NCI-H1417 treated with DMSO at 0.1 percent for 48 hours (cell line): ENCODE results near the gene TCEANC2.
A peak's percentile ranks its signal among the peaks of the same experiment; 100 is the strongest.
"Not testable (repeated sequence)": the region's sequence is repeated elsewhere in the genome, so short reads cannot be mapped to it uniquely, and the experiment has no call there.

Source experiments
- DNase-seq: peaks from one replicate; lab custom pipeline; 2025; lab: John Stamatoyannopoulos, UW

The TCEANC2 gene

GRCh38 chr1:54052934-54053744 is at the start of gene TCEANC2, which contains the start of gene TMEM59:
Gene TCEANC2 (plus strand): TSS chr1:54053608. CDS start chr1:54054423, 815 bp downstream.
Gene TMEM59 (minus strand): TSS chr1:54053204. CDS start chr1:54053188, 16 bp downstream.
- DNase-seq: peak; percentile 93

- DNase-seq: not testable (repeated sequence)
Observed at GRCh38 chr1:54003750-54004480, 49.5 kb upstream of the TCEANC2 start.

GRCh38 chr1:54004481-54005049 is 48.8 kb upstream of the TCEANC2 start:
- DNase-seq: no peak

- DNase-seq: no peak
Observed at GRCh38 chr1:54006508-54006907, 46.9 kb upstream of the TCEANC2 start.

- DNase-seq: no peak
Observed at GRCh38 chr1:54007613-54008012, 45.8 kb upstream of the TCEANC2 start.

- DNase-seq: no peak
Observed at GRCh38 chr1:54008876-54009275, 44.5 kb upstream of the TCEANC2 start.

- DNase-seq: no peak
Observed at GRCh38 chr1:54009406-54009805, 44.0 kb upstream of the TCEANC2 start.

GRCh38 chr1:54010415-54011117 is 42.8 kb upstream of the TCEANC2 start:
- no peak for DNase-seq

GRCh38 chr1:54011316-54012007 is 41.9 kb upstream of the TCEANC2 start:
- DNase-seq: no peak

GRCh38 chr1:54012008-54012325 is 41.4 kb upstream of the TCEANC2 start:
- no peak for DNase-seq

GRCh38 chr1:54012863-54013262 is 40.5 kb upstream of the TCEANC2 start:
- no peak for DNase-seq

GRCh38 chr1:54013393-54014008 is 39.9 kb upstream of the TCEANC2 start:
- no peak for DNase-seq

GRCh38 chr1:54014009-54014629 is 39.3 kb upstream of the TCEANC2 start:
- DNase-seq: no peak

GRCh38 chr1:54016343-54017282 is 36.8 kb upstream of the TCEANC2 start:
- DNase-seq: no peak

GRCh38 chr1:54017979-54018378 is 35.4 kb upstream of the TCEANC2 start, which contains the start of gene LDLRAD1:
Gene LDLRAD1 (minus strand): TSS chr1:54018186. CDS start chr1:54018112, 74 bp downstream.
- DNase-seq: no peak

GRCh38 chr1:54018635-54019034 is 34.8 kb upstream of the TCEANC2 start:
- DNase-seq: no peak

GRCh38 chr1:54019562-54020176 is 33.7 kb upstream of the TCEANC2 start:
- not testable (repeated sequence) for DNase-seq

- no peak for DNase-seq
Observed at GRCh38 chr1:54024358-54024757, 29.1 kb upstream of the TCEANC2 start.

GRCh38 chr1:54024811-54025210 is 28.6 kb upstream of the TCEANC2 start:
- DNase-seq: not testable (repeated sequence)
